ENCODE data around the gene SPTBN4. TPM values are rescaled to one million over a fixed set of nuclear protein-coding genes. Genes with fewer than 3 reads are reported as not detected.
A peak's percentile ranks its signal among the peaks of the same experiment; 100 is the strongest.

The SPTBN4 gene
- total RNA-seq, 2 experiments from 2014 or later, result 1.3 to 2.3 TPM

DNA sequence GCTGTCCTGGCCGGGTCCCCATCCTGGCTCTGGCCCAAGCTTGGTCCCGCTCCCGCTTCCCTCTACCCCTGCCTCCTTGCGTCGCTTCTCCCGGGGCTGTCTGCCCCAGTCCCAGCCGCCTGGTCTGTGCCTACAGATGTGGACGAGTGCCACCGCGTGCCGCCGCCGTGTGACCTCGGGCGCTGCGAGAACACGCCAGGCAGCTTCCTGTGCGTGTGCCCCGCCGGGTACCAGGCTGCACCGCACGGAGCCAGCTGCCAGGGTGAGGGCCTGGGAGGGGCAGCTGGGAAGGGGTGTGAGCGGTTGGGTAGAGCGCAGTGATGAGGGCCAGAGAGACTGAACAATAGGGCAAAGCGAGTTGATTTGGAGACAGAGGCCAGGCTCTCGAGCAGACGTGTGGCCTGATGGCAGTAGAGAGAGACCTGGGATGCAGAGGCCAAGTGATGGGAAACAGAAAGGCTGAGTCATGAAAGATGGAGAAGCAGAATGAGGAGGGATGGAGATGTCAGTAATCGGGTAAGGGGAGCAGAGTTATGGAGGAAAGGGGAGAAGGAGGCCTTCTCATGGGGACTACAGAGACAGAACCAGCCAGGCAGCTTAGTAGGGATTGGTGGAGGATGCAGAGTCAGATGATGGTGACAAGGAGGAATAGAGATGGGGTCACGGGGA is 143.7 kb downstream of the SPTBN4 start:
- ChIA-PET POLR2A (interaction anchor here (1.2 to 1.6 kb wide), 3 partner anchors 10 to 24 kb away, joined by 3 to 5 read pairs (median 5); no protein-coding TSS in a partner anchor), CTCF (interaction anchor here (1.0 to 3.1 kb wide), 5 partner anchors 8 to 198 kb away, joined by 3 to 17 read pairs (median 5); partner anchors contain the start of genes LTBP4 and RAB4B)
- peak; percentile 3 for ATAC-seq
- H3K27ac Mint-ChIP-seq, result peak overlapping the region; percentile 98
- no peaks in the 10 kb centered on the region for H3K9me3 Mint-ChIP-seq
- intact Hi-C loops (cut with micrococcal nuclease), result no loop called here
- H3K4me3 Mint-ChIP-seq, result peak overlapping the region; percentile 80
- no peaks in the 10 kb centered on the region for H3K27me3 Mint-ChIP-seq
- peaks cover 55% of the 10 kb centered on the region for H3K4me1 Mint-ChIP-seq (ENCODE audit: low read depth)
- DNase-seq, result peak; percentile 75
- peaks cover 15% of the 10 kb centered on the region for H3K36me3 Mint-ChIP-seq (ENCODE audit: low read depth)
- TF ChIP-seq, protein P1, sequence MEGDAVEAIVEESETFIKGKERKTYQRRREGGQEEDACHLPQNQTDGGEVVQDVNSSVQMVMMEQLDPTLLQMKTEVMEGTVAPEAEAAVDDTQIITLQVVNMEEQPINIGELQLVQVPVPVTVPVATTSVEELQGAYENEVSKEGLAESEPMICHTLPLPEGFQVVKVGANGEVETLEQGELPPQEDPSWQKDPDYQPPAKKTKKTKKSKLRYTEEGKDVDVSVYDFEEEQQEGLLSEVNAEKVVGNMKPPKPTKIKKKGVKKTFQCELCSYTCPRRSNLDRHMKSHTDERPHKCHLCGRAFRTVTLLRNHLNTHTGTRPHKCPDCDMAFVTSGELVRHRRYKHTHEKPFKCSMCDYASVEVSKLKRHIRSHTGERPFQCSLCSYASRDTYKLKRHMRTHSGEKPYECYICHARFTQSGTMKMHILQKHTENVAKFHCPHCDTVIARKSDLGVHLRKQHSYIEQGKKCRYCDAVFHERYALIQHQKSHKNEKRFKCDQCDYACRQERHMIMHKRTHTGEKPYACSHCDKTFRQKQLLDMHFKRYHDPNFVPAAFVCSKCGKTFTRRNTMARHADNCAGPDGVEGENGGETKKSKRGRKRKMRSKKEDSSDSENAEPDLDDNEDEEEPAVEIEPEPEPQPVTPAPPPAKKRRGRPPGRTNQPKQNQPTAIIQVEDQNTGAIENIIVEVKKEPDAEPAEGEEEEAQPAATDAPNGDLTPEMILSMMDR (IDR thresholded peaks at IDR 0.05), result no peak

DNA sequence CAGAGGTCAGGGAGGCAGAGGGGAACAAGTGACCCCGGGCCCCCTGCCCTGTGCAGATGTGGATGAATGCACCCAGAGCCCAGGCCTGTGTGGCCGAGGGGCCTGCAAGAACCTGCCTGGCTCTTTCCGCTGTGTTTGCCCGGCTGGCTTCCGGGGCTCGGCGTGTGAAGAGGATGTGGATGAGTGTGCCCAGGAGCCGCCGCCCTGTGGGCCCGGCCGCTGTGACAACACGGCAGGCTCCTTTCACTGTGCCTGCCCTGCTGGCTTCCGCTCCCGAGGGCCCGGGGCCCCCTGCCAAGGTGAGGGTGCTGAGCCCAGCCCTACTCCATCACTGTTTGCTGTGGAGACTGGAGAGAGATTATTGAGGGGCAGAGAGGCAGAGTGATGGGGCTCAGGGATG is 144.3 kb downstream of the SPTBN4 start:
- TF ChIP-seq, protein P1 (IDR thresholded peaks at IDR 0.05), result no peak
- CTCF ChIA-PET, result interaction anchor here (1.0 to 2.2 kb wide), 3 partner anchors 9 to 198 kb away, joined by 3 to 17 read pairs (median 3); partner anchors contain the start of gene LTBP4
- peak overlapping the region; percentile 98 for H3K27ac Mint-ChIP-seq
- POLR2A ChIA-PET, result interaction anchor here (0.8 kb wide), 1 partner anchor 195 kb away, joined by 3 read pairs; no protein-coding TSS in a partner anchor
- H3K4me3 Mint-ChIP-seq, result peak overlapping the region; percentile 80
- ATAC-seq, result no peak
- peaks cover 20% of the 10 kb centered on the region for H3K36me3 Mint-ChIP-seq (ENCODE audit: low read depth)
- H3K27me3 Mint-ChIP-seq, result no peaks in the 10 kb centered on the region
- intact Hi-C loops (cut with micrococcal nuclease), result no loop called here
- H3K9me3 Mint-ChIP-seq, result no peaks in the 10 kb centered on the region
- DNase-seq, result no peak
- peaks cover 57% of the 10 kb centered on the region for H3K4me1 Mint-ChIP-seq (ENCODE audit: low read depth)

DNA sequence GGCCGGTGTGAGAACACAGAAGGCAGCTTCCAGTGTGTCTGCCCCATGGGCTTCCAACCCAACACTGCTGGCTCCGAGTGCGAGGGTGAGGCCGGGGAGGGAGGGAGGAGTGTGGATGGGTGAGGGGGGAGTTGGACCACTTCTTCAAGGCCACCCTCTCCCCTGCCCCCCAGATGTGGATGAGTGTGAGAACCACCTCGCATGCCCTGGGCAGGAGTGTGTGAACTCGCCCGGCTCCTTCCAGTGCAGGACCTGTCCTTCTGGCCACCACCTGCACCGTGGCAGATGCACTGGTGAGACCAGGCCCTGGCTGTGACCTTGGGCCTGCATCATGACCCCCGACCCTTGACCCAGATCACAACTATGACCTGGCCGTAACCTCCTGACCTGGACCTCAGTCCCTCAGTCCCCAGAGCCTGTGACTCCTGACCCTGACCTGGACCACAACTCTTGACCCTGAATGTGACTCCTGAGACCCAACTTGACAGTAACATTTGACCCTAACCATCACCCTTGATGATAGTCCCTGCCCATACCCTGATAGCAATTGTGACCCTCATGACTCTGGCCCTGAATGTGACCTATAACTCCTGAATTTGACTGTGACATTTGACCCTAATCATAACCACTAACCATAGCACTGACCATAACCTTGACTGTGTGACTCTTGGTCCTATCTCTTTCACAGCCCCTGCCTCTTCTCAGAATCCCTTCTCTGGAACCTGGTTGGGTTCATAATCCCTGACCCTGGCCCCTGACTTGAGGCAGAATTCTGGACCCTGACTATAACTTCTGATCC is 145.3 kb downstream of the SPTBN4 start:
- ChIA-PET POLR2A (interaction anchor here (0.8 to 3.6 kb wide), 2 partner anchors 8 to 194 kb away, joined by 3 to 31 read pairs; no protein-coding TSS in a partner anchor), CTCF (interaction anchor here (1.6 kb wide), 1 partner anchor 23 kb away, joined by 8 read pairs; no protein-coding TSS in a partner anchor)
- intact Hi-C loops (cut with micrococcal nuclease), result no loop called here
- no peak for DNase-seq
- H3K36me3 Mint-ChIP-seq (ENCODE audit: low read depth), result peaks cover 21% of the 10 kb centered on the region
- TF ChIP-seq, protein P1 (IDR thresholded peaks at IDR 0.05), result no peak
- no peaks in the 10 kb centered on the region for H3K9me3 Mint-ChIP-seq
- peak overlapping the region; percentile 84 for H3K4me3 Mint-ChIP-seq
- ATAC-seq, result no peak
- H3K27ac Mint-ChIP-seq, result peak overlapping the region; percentile 22
- peaks cover 52% of the 10 kb centered on the region for H3K4me1 Mint-ChIP-seq (ENCODE audit: low read depth)
- H3K27me3 Mint-ChIP-seq, result no peaks in the 10 kb centered on the region

DNA sequence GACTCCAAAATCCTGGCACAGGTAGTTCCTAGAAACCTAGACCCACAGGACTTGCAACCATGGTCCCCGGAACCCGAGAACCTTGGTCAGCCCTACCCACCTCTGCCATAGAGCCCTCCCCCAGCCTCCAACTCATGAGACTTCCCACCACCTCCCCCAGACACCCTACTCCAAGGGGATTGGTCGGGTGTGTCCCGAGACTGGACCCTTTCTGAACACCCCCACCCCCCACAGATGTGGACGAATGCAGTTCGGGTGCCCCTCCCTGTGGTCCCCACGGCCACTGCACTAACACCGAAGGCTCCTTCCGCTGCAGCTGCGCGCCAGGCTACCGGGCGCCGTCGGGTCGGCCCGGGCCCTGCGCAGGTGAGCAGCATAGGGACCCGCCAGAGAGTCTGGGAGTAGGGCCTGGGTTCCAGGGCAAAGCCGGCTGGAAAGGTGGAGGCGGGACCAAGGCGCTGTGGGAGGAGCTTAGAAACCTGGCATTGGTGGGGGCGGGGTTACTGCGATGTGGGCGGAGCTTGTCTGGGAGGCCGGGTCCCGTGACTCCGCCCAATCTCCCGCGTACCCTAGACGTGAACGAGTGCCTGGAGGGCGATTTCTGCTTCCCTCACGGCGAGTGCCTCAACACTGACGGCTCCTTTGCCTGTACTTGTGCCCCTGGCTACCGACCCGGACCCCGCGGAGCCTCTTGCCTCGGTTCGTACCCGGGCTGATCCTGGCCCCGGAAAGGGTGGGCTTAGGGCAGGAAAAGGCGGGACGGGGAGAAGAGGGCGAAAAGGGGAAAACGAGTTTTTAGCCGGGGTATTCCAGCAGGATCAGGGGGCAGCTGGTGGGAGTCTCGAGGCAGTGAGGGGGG is 146.3 kb downstream of the SPTBN4 start:
- CTCF ChIA-PET, result interaction anchor here (1.4 to 4.4 kb wide), 3 partner anchors 9 to 22 kb away, joined by 8 to 15 read pairs (median 9); partner anchors contain the start of gene LTBP4
- TF ChIP-seq, protein P1 (IDR thresholded peaks at IDR 0.05), result no peak
- Mint-ChIP-seq H3K27ac (peak overlapping the region; percentile 99), H3K36me3 (ENCODE audit: low read depth) (peaks cover 22% of the 10 kb centered on the region), H3K4me1 (ENCODE audit: low read depth) (peaks cover 48% of the 10 kb centered on the region), H3K4me3 (peak overlapping the region; percentile 84), H3K9me3 (no peaks in the 10 kb centered on the region), H3K27me3 (no peaks in the 10 kb centered on the region)
- POLR2A ChIA-PET, result interaction anchor here (0.7 to 3.6 kb wide), 3 partner anchors 9 to 65 kb away, joined by 3 to 31 read pairs (median 3); no protein-coding TSS in a partner anchor
- DNase-seq, result peak; percentile 90
- intact Hi-C loops (cut with micrococcal nuclease), result no loop called here
- peak; percentile 14 for ATAC-seq

Data from activated CD8-positive, alpha-beta T cell treated with anti-CD3 and anti-CD28 coated beads for 36 hours (primary cell).